ENCODE data around the gene EPB41L2. TPM values are rescaled to one million over a fixed set of nuclear protein-coding genes. Genes with fewer than 3 reads are reported as not detected.
A peak's percentile ranks its signal among the peaks of the same experiment; 100 is the strongest.

EPB41L2 gene
- total RNA-seq (2014; rRNA removed; shearing (Covaris generic)) (65.9 and 91.7 TPM in 2 replicates), polyA plus RNA-seq (2016; fragmentation: Nextera tagmentation; extraction: Ambion mirVana) (76.2 and 76.7 TPM in 2 replicates)
- long read RNA-seq, partial matches to known transcripts: 8 of 11 reads
- long read RNA-seq, other reads (novel, unspliced or antisense): 3 of 11 reads

DNA sequence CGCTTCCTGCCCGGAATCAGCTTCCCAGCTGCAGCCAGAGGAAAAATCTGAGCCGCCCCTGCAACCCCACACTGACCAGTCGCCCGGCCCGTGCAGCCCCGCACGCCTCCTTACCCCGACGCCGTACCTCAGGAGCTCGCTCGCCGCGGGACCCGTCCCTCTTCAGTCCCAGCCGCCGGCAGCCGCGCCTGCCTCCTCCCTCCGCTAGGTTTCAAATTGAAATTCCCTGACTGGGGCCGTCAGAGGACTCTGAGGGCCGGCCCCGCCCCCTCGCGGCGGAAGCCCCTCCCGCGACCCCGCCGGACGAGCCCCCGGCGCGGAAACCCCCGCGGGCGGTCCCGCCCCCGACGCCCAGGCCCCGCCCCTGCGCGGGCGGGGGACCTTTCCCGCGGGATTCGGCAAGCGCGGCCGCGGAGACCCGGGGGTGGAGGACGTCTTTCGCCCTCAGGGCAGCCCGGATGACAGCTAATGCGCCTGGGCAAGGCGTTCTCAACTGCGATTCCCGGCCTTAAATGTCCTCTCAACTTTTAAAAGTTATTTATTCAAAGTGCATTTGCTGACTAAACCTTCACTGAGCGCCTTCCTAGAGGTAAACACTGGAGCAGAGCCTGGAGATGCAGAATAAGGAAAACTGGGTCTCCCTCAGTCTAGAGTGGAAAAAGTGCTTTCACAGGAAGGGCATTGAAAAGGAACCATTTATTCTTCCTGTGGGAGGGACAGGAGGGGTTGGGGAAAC is at the start of gene EPB41L2:
Gene EPB41L2 (minus strand): TSS at position 218 of the 736 bp plus-strand sequence. CDS start 106,760 bp downstream, outside the sequence.
- peaks cover 1% of the 10 kb centered on the region for H3K27me3 Mint-ChIP-seq (ENCODE audit: insufficient read depth, low read depth, poor library complexity)
- no peaks in the 10 kb centered on the region; the same call in 2 of the 3 replicates for H3K36me3 Mint-ChIP-seq (ENCODE audit: low read depth)
- Histone ChIP-seq H3K4me2 (peak within 1 kb of the TSS; percentile 87), H3K27me3 (ENCODE audit: insufficient read depth) (peaks cover 23% of the 10 kb centered on the region), H3K4me1 (ENCODE audit: insufficient read depth) (peaks cover 24% of the 10 kb centered on the region), H2AFZ (peak within 1 kb of the TSS; percentile 97), H3K4me3 (peak within 1 kb of the TSS; percentile 81), H3K9me2 (ENCODE audit: insufficient read depth) (no peaks in the 10 kb centered on the region), H3K79me2 (replicated peaks; ENCODE audit: insufficient read depth) (peaks cover 41% of the 10 kb centered on the region), H3K36me3 (ENCODE audit: insufficient read depth) (no peaks in the 10 kb centered on the region), H3F3A (replicated peaks; ENCODE audit: low read depth) (peaks cover 3% of the 10 kb centered on the region; the same call in 1 of the 2 replicates), H3K27ac (ENCODE audit: low read depth) (peak within 1 kb of the TSS; percentile 74), H4K20me1 (replicated peaks; ENCODE audit: insufficient read depth) (0 out of 2 replicates have a peak, but pooled peaks cover 1% of the 10 kb centered on the region)
- no peaks in the 10 kb centered on the region for H3K9me3 Mint-ChIP-seq
- H3K27ac Mint-ChIP-seq: peak within 1 kb of the TSS; percentile 81; the same call in 1 of the 2 replicates
- H3K4me1 Mint-ChIP-seq: peaks cover 29% of the 10 kb centered on the region
- peak within 1 kb of the TSS; percentile 89 for H3K4me3 Mint-ChIP-seq
- TF ChIP-seq NANOG (IDR thresholded peaks at IDR 0.05; ENCODE audit: borderline replicate concordance) (no peak), EZH2 (IDR thresholded peaks at IDR 0.05; ENCODE audit: low read depth, unreplicated experiment) (no peak), STAT1 (IDR thresholded peaks at IDR 0.05; ENCODE audit: unreplicated experiment) (no peak), POLR2AphosphoS5 (IDR thresholded peaks at IDR 0.05; ENCODE audit: low read depth) (peak; percentile 87), ZNF331 (CRISPR knock-in tag; IDR thresholded peaks at IDR 0.05; ENCODE audit: low read depth) (no peak), ZNF114 (CRISPR knock-in tag; IDR thresholded peaks at IDR 0.05) (no peak), EZH2phosphoT487 (IDR thresholded peaks at IDR 0.05; ENCODE audit: unreplicated experiment) (no peak), JUNB (IDR thresholded peaks at IDR 0.05; ENCODE audit: unreplicated experiment) (no peak), CREB1 (CRISPR knock-in tag; IDR thresholded peaks at IDR 0.05; ENCODE audit: low read depth) (no peak; the same call in 1 of the 2 replicates)
- TF ChIP-seq, protein P1, sequence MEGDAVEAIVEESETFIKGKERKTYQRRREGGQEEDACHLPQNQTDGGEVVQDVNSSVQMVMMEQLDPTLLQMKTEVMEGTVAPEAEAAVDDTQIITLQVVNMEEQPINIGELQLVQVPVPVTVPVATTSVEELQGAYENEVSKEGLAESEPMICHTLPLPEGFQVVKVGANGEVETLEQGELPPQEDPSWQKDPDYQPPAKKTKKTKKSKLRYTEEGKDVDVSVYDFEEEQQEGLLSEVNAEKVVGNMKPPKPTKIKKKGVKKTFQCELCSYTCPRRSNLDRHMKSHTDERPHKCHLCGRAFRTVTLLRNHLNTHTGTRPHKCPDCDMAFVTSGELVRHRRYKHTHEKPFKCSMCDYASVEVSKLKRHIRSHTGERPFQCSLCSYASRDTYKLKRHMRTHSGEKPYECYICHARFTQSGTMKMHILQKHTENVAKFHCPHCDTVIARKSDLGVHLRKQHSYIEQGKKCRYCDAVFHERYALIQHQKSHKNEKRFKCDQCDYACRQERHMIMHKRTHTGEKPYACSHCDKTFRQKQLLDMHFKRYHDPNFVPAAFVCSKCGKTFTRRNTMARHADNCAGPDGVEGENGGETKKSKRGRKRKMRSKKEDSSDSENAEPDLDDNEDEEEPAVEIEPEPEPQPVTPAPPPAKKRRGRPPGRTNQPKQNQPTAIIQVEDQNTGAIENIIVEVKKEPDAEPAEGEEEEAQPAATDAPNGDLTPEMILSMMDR (conservative IDR thresholded peaks at IDR 0.05; ENCODE audit: low read depth in 2 of 2): no peak
- TF ChIP-seq, protein P2, sequence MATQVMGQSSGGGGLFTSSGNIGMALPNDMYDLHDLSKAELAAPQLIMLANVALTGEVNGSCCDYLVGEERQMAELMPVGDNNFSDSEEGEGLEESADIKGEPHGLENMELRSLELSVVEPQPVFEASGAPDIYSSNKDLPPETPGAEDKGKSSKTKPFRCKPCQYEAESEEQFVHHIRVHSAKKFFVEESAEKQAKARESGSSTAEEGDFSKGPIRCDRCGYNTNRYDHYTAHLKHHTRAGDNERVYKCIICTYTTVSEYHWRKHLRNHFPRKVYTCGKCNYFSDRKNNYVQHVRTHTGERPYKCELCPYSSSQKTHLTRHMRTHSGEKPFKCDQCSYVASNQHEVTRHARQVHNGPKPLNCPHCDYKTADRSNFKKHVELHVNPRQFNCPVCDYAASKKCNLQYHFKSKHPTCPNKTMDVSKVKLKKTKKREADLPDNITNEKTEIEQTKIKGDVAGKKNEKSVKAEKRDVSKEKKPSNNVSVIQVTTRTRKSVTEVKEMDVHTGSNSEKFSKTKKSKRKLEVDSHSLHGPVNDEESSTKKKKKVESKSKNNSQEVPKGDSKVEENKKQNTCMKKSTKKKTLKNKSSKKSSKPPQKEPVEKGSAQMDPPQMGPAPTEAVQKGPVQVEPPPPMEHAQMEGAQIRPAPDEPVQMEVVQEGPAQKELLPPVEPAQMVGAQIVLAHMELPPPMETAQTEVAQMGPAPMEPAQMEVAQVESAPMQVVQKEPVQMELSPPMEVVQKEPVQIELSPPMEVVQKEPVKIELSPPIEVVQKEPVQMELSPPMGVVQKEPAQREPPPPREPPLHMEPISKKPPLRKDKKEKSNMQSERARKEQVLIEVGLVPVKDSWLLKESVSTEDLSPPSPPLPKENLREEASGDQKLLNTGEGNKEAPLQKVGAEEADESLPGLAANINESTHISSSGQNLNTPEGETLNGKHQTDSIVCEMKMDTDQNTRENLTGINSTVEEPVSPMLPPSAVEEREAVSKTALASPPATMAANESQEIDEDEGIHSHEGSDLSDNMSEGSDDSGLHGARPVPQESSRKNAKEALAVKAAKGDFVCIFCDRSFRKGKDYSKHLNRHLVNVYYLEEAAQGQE (IDR thresholded peaks at IDR 0.05; ENCODE audit: unreplicated experiment): no peak
- TF ChIP-seq, protein P3, sequence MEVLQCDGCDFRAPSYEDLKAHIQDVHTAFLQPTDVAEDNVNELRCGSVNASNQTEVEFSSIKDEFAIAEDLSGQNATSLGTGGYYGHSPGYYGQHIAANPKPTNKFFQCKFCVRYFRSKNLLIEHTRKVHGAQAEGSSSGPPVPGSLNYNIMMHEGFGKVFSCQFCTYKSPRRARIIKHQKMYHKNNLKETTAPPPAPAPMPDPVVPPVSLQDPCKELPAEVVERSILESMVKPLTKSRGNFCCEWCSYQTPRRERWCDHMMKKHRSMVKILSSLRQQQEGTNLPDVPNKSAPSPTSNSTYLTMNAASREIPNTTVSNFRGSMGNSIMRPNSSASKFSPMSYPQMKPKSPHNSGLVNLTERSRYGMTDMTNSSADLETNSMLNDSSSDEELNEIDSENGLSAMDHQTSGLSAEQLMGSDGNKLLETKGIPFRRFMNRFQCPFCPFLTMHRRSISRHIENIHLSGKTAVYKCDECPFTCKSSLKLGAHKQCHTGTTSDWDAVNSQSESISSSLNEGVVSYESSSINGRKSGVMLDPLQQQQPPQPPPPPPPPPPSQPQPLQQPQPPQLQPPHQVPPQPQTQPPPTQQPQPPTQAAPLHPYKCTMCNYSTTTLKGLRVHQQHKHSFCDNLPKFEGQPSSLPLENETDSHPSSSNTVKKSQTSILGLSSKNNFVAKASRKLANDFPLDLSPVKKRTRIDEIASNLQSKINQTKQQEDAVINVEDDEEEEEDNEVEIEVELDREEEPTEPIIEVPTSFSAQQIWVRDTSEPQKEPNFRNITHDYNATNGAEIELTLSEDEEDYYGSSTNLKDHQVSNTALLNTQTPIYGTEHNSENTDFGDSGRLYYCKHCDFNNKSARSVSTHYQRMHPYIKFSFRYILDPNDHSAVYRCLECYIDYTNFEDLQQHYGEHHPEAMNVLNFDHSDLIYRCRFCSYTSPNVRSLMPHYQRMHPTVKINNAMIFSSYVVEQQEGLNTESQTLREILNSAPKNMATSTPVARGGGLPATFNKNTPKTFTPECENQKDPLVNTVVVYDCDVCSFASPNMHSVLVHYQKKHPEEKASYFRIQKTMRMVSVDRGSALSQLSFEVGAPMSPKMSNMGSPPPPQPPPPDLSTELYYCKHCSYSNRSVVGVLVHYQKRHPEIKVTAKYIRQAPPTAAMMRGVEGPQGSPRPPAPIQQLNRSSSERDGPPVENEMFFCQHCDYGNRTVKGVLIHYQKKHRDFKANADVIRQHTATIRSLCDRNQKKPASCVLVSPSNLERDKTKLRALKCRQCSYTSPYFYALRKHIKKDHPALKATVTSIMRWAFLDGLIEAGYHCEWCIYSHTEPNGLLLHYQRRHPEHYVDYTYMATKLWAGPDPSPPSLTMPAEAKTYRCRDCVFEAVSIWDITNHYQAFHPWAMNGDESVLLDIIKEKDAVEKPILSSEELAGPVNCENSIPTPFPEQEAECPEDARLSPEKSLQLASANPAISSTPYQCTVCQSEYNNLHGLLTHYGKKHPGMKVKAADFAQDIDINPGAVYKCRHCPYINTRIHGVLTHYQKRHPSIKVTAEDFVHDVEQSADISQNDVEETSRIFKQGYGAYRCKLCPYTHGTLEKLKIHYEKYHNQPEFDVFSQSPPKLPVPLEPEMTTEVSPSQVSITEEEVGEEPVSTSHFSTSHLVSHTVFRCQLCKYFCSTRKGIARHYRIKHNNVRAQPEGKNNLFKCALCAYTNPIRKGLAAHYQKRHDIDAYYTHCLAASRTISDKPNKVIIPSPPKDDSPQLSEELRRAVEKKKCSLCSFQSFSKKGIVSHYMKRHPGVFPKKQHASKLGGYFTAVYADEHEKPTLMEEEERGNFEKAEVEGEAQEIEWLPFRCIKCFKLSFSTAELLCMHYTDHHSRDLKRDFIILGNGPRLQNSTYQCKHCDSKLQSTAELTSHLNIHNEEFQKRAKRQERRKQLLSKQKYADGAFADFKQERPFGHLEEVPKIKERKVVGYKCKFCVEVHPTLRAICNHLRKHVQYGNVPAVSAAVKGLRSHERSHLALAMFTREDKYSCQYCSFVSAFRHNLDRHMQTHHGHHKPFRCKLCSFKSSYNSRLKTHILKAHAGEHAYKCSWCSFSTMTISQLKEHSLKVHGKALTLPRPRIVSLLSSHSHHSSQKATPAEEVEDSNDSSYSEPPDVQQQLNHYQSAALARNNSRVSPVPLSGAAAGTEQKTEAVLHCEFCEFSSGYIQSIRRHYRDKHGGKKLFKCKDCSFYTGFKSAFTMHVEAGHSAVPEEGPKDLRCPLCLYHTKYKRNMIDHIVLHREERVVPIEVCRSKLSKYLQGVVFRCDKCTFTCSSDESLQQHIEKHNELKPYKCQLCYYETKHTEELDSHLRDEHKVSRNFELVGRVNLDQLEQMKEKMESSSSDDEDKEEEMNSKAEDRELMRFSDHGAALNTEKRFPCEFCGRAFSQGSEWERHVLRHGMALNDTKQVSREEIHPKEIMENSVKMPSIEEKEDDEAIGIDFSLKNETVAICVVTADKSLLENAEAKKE (CRISPR knock-in tag; IDR thresholded peaks at IDR 0.05): no peak
- TF ChIP-seq, protein P4, sequence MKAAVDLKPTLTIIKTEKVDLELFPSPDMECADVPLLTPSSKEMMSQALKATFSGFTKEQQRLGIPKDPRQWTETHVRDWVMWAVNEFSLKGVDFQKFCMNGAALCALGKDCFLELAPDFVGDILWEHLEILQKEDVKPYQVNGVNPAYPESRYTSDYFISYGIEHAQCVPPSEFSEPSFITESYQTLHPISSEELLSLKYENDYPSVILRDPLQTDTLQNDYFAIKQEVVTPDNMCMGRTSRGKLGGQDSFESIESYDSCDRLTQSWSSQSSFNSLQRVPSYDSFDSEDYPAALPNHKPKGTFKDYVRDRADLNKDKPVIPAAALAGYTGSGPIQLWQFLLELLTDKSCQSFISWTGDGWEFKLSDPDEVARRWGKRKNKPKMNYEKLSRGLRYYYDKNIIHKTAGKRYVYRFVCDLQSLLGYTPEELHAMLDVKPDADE (IDR thresholded peaks at IDR 0.05): peak; percentile 7; the same call in 1 of the 2 replicates
- ATAC-seq (peak; percentile 95), DNase-seq (ENCODE audit: low spot score) (peak; percentile 97)

Measured in GM23338 (cell line).